Osteocyte (in vitro differentiated cells): ENCODE measurements around the gene FAM120B. TPM values are rescaled to one million over a fixed set of nuclear protein-coding genes. Genes with fewer than 3 reads are reported as not detected.

ENCODE experiments used
- DNase-seq: peaks from one replicate; pipeline ENCODE4 v3.0.0; 2021; ENCODE audit warnings: mixed read lengths; ENCODE audit not compliant: unreplicated experiment; ENCODE audit errors: extremely low spot score
- H3K27ac Mint-ChIP-seq: one replicate; pipeline ENCODE4 v1.8.0; 2021; ENCODE audit warnings: mild to moderate bottlenecking, mixed read lengths; ENCODE audit not compliant: unreplicated experiment
- H3K27me3 Mint-ChIP-seq: one replicate; pipeline ENCODE4 v1.8.0; 2021; ENCODE audit warnings: mixed read lengths; ENCODE audit not compliant: unreplicated experiment
- H3K36me3 Mint-ChIP-seq: one replicate; pipeline ENCODE4 v1.8.0; 2021; ENCODE audit warnings: mixed read lengths; ENCODE audit not compliant: unreplicated experiment
- H3K4me1 Mint-ChIP-seq: one replicate; pipeline ENCODE4 v1.8.0; 2021; ENCODE audit warnings: mixed read lengths; ENCODE audit not compliant: unreplicated experiment
- H3K4me3 Mint-ChIP-seq: one replicate; pipeline ENCODE4 v1.8.0; 2021; ENCODE audit warnings: mild to moderate bottlenecking, moderate library complexity, mixed read lengths; ENCODE audit not compliant: unreplicated experiment
- H3K9me3 Mint-ChIP-seq: one replicate; pipeline ENCODE4 v1.8.0; 2021; ENCODE audit warnings: mixed read lengths; ENCODE audit not compliant: unreplicated experiment
- total RNA-seq: library from RNA; stranded (reverse); gene quantifications from 2 replicates; pipeline ENCODE4 v1.2.1, GENCODE V29; 2021
- TF ChIP-seq, protein P1 (sequence below): fragments of 200-600 bp; sonication (generic); IDR thresholded peaks from 2 replicates; pipeline ENCODE4 v1.5.0; 2021; ENCODE audit warnings: antibody characterized with exemption, mild to moderate bottlenecking, moderate library complexity

FAM120B gene
- total RNA-seq, 1 donor from 2014 or later = 36.9 TPM

DNA sequence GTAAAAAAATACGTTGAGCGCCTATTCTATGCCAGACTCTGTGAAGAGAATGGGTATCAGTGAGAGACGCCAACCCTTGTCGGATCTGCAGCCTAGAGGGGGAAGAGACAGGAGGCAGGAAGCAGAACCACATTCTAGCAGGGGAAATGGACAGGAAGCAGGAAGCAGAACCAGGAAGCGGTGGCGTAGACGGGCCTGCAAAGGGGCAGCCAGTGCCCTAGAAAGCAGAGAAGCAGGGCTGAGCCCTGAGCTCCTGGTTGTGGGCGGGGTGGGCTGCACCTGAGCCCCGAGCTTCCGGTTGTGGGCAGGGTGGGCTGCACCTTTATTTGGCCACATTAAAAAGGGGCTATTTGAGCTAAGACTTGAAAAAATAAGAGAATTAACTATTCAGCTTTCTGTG is 71.9 kb downstream of the FAM120B start:
- Mint-ChIP-seq H3K27ac (no peak overlapping the region), H3K27me3 (no peaks in the 10 kb centered on the region), H3K4me3 (no peak overlapping the region), H3K36me3 (peaks cover 14% of the 10 kb centered on the region), H3K4me1 (no peaks in the 10 kb centered on the region), H3K9me3 (no peaks in the 10 kb centered on the region)
- DNase-seq = no peak
- TF ChIP-seq, protein P1, sequence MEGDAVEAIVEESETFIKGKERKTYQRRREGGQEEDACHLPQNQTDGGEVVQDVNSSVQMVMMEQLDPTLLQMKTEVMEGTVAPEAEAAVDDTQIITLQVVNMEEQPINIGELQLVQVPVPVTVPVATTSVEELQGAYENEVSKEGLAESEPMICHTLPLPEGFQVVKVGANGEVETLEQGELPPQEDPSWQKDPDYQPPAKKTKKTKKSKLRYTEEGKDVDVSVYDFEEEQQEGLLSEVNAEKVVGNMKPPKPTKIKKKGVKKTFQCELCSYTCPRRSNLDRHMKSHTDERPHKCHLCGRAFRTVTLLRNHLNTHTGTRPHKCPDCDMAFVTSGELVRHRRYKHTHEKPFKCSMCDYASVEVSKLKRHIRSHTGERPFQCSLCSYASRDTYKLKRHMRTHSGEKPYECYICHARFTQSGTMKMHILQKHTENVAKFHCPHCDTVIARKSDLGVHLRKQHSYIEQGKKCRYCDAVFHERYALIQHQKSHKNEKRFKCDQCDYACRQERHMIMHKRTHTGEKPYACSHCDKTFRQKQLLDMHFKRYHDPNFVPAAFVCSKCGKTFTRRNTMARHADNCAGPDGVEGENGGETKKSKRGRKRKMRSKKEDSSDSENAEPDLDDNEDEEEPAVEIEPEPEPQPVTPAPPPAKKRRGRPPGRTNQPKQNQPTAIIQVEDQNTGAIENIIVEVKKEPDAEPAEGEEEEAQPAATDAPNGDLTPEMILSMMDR = no peak

DNA sequence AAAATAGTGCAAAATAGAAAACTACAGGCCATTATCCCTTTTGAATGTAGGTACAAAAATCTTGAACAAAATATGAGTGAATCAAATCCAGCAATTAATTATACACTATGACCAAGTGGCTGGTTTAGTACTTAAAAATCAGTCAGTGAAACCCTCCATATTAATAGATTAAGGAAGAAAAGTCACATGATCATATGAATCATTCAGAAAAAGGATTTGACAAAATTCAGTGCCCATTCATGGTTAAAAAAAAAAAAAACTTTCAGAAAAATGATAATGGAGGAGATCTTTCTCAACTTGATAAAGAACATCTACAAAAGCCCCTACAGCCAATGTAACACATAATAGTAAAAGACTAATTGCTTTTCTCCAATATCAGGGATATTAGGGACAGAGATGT is 75.0 kb downstream of the FAM120B start:
- Mint-ChIP-seq H3K4me1 (no peaks in the 10 kb centered on the region), H3K9me3 (no peaks in the 10 kb centered on the region), H3K4me3 (no peak overlapping the region), H3K36me3 (peaks cover 12% of the 10 kb centered on the region), H3K27ac (no peak overlapping the region), H3K27me3 (no peaks in the 10 kb centered on the region)
- no peak for DNase-seq
- TF ChIP-seq, protein P1 = no peak

DNA sequence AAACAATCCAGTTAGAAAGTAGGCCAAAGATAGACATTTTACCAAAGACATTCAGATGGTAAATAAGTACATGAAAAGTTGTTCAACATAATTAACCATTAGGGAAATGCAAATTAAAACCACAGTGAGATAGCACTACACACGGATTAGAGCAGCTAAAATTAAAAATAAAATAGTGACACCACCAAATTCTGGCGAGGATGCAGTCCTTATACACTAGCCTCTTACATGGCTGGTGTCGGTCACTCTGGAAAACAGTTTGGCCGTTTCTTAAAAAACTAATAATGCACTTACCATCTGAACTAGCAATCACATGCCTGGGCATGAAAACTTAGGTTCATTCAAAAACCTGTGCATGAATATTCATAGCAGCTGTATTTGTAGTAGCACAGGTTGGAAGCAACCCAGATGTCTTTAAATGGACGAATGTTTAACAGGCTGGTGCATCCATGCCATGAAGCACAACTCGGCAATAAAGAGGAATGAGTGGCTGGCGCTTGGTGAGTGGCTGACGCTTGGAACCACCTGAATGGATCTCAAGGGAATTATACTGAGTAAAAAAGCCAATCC is 77.0 kb downstream of the FAM120B start:
- no peak overlapping the region for H3K4me3 Mint-ChIP-seq
- no peaks in the 10 kb centered on the region for H3K9me3 Mint-ChIP-seq
- DNase-seq = no peak
- no peak overlapping the region for H3K27ac Mint-ChIP-seq
- H3K4me1 Mint-ChIP-seq = no peaks in the 10 kb centered on the region
- TF ChIP-seq, protein P1 = no peak
- no peaks in the 10 kb centered on the region for H3K27me3 Mint-ChIP-seq
- peaks cover 11% of the 10 kb centered on the region for H3K36me3 Mint-ChIP-seq

DNA sequence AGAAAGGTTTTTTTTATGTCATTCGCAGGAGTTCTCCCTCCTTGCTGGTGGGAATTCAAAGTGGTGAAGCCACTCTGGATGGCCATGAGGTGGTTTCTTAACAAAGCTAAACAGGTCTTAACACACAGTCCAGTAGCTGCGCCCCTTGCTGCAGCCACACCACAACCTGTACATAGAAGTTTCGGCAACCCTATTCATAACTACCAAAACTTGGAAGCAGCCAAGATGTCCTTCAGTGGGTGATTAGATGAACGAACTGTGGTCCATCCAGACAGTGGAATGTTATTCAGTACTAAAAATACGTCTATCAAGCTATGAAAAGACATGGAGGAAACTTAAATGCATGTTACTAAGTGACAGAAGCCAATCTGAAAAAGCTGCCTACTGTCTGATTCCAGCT is 78.9 kb downstream of the FAM120B start:
- H3K27ac Mint-ChIP-seq = no peak overlapping the region
- H3K4me1 Mint-ChIP-seq = peaks cover 10% of the 10 kb centered on the region
- DNase-seq = peak; percentile 48
- TF ChIP-seq, protein P1 = no peak
- no peaks in the 10 kb centered on the region for H3K9me3 Mint-ChIP-seq
- H3K36me3 Mint-ChIP-seq = peaks cover 16% of the 10 kb centered on the region
- no peak overlapping the region for H3K4me3 Mint-ChIP-seq
- H3K27me3 Mint-ChIP-seq = no peaks in the 10 kb centered on the region

DNA sequence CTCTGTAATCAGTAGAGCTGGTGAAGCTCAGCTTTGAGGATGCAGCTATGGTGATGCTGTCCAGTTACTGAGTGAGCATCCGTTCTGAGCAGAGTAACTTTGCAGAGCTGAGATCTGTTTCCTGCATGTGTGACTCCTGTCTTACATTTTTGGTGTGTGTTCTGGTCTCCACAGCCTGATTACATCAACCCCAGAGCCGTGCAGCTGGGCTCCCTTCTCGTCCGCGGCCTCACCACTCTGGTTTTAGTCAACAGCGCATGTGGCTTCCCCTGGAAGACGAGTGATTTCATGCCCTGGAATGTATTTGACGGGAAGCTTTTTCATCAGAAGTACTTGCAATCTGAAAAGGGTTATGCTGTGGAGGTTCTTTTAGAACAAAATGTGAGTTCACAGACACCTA is 81.6 kb downstream of the FAM120B start:
- Mint-ChIP-seq H3K36me3 (peaks cover 25% of the 10 kb centered on the region), H3K4me3 (no peak overlapping the region), H3K9me3 (no peaks in the 10 kb centered on the region), H3K4me1 (peaks cover 15% of the 10 kb centered on the region), H3K27me3 (no peaks in the 10 kb centered on the region), H3K27ac (no peak overlapping the region)
- TF ChIP-seq, protein P1 = no peak
- no peak for DNase-seq
